HEK293 (cell line): ENCODE data around the gene AFF1.

Experiments used
- CTCF ChIA-PET: fragments of 350-600 bp; formaldehyde crosslinking; extraction: SDS; loops from one replicate; lab custom pipeline; 2021; ENCODE audit warnings: antibody characterized with exemption; lab: Yijun Ruan, JAX
- POLR2A ChIA-PET: fragments of 300-600 bp; formaldehyde crosslinking; extraction: SDS; loops from one replicate; lab custom pipeline; 2020; ENCODE audit warnings: antibody characterized with exemption, inconsistent platforms; lab: Yijun Ruan, JAX
- H3K27ac ChIP-seq: fragments of 200-500 bp; sonication (Bioruptor generic); 2 replicates; pipeline ENCODE4 v1.5.1; 2014; ENCODE audit warnings: low read depth, low read length, control low read depth, inconsistent platforms; ENCODE audit errors: extremely low read depth
- H3K36me3 ChIP-seq, 2 experiments: fragments of 200-500 bp in 1 of 2; sonication (Bioruptor generic) in 1 of 2; 1 replicate in 1 of 2; 2 replicates in 1 of 2; pipeline ENCODE4 v1.5.1; 2014 to 2017; ENCODE audit warnings: inconsistent platforms in 2 of 2, low read length in 2 of 2; ENCODE audit not compliant: control insufficient read depth in 2 of 2, insufficient read depth in 1 of 2
- H3K4me1 ChIP-seq: fragments of 200-500 bp; sonication (Bioruptor generic); 2 replicates; pipeline ENCODE4 v1.5.1; 2014; ENCODE audit warnings: mild to moderate bottlenecking, low read length, inconsistent platforms; ENCODE audit not compliant: control insufficient read depth, insufficient read depth
- H3K4me3 ChIP-seq: 2 replicates; pipeline ENCODE4 v1.5.1; 2011; ENCODE audit warnings: low read depth, mild to moderate bottlenecking, control low read depth, low read length, moderate library complexity
- H3K9me3 ChIP-seq: fragments of 200-500 bp; sonication (Bioruptor generic); 2 replicates; pipeline ENCODE4 v1.5.1; 2014; ENCODE audit warnings: low read depth, low read length, inconsistent platforms; ENCODE audit not compliant: control insufficient read depth, insufficient read depth
- BCL11A ChIP-seq: fragments of 450-650 bp; formaldehyde crosslinking; IDR thresholded peaks from 2 replicates; pipeline ENCODE4 v1.5.1; 2016; ENCODE audit warnings: low read depth, missing biosample characterization, missing genetic modification characterization
- EGR2 ChIP-seq: fragments of 450-650 bp; formaldehyde crosslinking; IDR thresholded peaks from 2 replicates; pipeline ENCODE4 v1.5.1; 2016; ENCODE audit warnings: low read depth, missing biosample characterization, missing genetic modification characterization
- GLI4 ChIP-seq: fragments of 450-650 bp; formaldehyde crosslinking; IDR thresholded peaks from 2 replicates; pipeline ENCODE4 v1.5.1; 2016; ENCODE audit warnings: missing biosample characterization, missing genetic modification characterization
- KLF10 ChIP-seq: fragments of 450-650 bp; IDR thresholded peaks from 2 replicates; pipeline ENCODE4 v1.5.1; 2018; ENCODE audit warnings: missing biosample characterization, mild to moderate bottlenecking, missing genetic modification characterization
- PRDM10 ChIP-seq: fragments of 450-650 bp; formaldehyde crosslinking; IDR thresholded peaks from 2 replicates; pipeline ENCODE4 v1.5.1; 2016; ENCODE audit warnings: missing biosample characterization, missing genetic modification characterization
- RBAK ChIP-seq: fragments of 450-650 bp; formaldehyde crosslinking; IDR thresholded peaks from 2 replicates; pipeline ENCODE4 v1.5.1; 2016; ENCODE audit warnings: missing biosample characterization, missing genetic modification characterization
- REPIN1 ChIP-seq: fragments of 450-650 bp; formaldehyde crosslinking; IDR thresholded peaks from 2 replicates; pipeline ENCODE4 v1.5.1; 2017; ENCODE audit warnings: missing biosample characterization, missing genetic modification characterization, low read depth
- REST ChIP-seq: fragments of 450-650 bp; formaldehyde crosslinking; IDR thresholded peaks from 2 replicates; pipeline ENCODE4 v1.5.1; 2016; ENCODE audit warnings: missing biosample characterization, missing genetic modification characterization
- TCF7L2 ChIP-seq: IDR thresholded peaks from 2 replicates; pipeline ENCODE4 v1.6.1; 2011; ENCODE audit warnings: low read depth, mild to moderate bottlenecking, inconsistent platforms, low read length, moderate library complexity, borderline replicate concordance
- ZBTB17 ChIP-seq: fragments of 450-650 bp; formaldehyde crosslinking; IDR thresholded peaks from 2 replicates; pipeline ENCODE4 v1.5.1; 2016; ENCODE audit warnings: missing biosample characterization, missing genetic modification characterization
- ZEB2 ChIP-seq: fragments of 450-650 bp; formaldehyde crosslinking; IDR thresholded peaks from 2 replicates; pipeline ENCODE4 v1.5.1; 2016; ENCODE audit warnings: missing biosample characterization, missing genetic modification characterization
- ZFHX2 ChIP-seq: fragments of 450-650 bp; formaldehyde crosslinking; conservative IDR thresholded peaks from 2 replicates; pipeline ENCODE4 v1.5.1; 2016; ENCODE audit warnings: missing biosample characterization, missing genetic modification characterization
- ZNF18 ChIP-seq: fragments of 450-650 bp; formaldehyde crosslinking; IDR thresholded peaks from 2 replicates; pipeline ENCODE4 v1.5.1; 2016; ENCODE audit warnings: missing biosample characterization, missing genetic modification characterization
- ZNF23 ChIP-seq: fragments of 450-650 bp; formaldehyde crosslinking; IDR thresholded peaks from 2 replicates; pipeline ENCODE4 v1.5.1; 2016; ENCODE audit warnings: missing biosample characterization, missing genetic modification characterization, borderline replicate concordance
- ZNF248 ChIP-seq: fragments of 450-650 bp; formaldehyde crosslinking; IDR thresholded peaks from 2 replicates; pipeline ENCODE4 v1.5.1; 2017; ENCODE audit warnings: missing biosample characterization, missing genetic modification characterization
- ZNF26 ChIP-seq: fragments of 450-650 bp; formaldehyde crosslinking; IDR thresholded peaks from 2 replicates; pipeline ENCODE4 v1.5.1; 2016; ENCODE audit warnings: missing biosample characterization, missing genetic modification characterization
- ZNF501 ChIP-seq: fragments of 450-650 bp; formaldehyde crosslinking; IDR thresholded peaks from 2 replicates; pipeline ENCODE4 v1.5.1; 2016; ENCODE audit warnings: missing biosample characterization, missing genetic modification characterization
- ZNF529 ChIP-seq: fragments of 450-650 bp; formaldehyde crosslinking; IDR thresholded peaks from 2 replicates; pipeline ENCODE4 v1.5.1; 2017; ENCODE audit warnings: missing genetic modification characterization, missing biosample characterization; ENCODE audit not compliant: insufficient replicate concordance
- ZNF585B ChIP-seq: fragments of 450-650 bp; formaldehyde crosslinking; IDR thresholded peaks from 2 replicates; pipeline ENCODE4 v1.5.1; 2016; ENCODE audit warnings: missing biosample characterization, missing genetic modification characterization
- ZNF629 ChIP-seq: fragments of 450-650 bp; formaldehyde crosslinking; IDR thresholded peaks from 2 replicates; pipeline ENCODE4 v1.5.1; 2017; ENCODE audit warnings: missing biosample characterization, missing genetic modification characterization
- ZNF645 ChIP-seq: fragments of 450-650 bp; formaldehyde crosslinking; IDR thresholded peaks from 2 replicates; pipeline ENCODE4; 2016; ENCODE audit warnings: missing biosample characterization, missing genetic modification characterization
- ZNF670 ChIP-seq: fragments of 450-650 bp; formaldehyde crosslinking; IDR thresholded peaks from 2 replicates; pipeline ENCODE4 v1.5.1; 2016; ENCODE audit warnings: missing biosample characterization, missing genetic modification characterization, low read depth
- ZNF785 ChIP-seq: fragments of 450-650 bp; formaldehyde crosslinking; IDR thresholded peaks from 2 replicates; pipeline ENCODE4 v1.5.1; 2016; ENCODE audit warnings: missing biosample characterization, missing genetic modification characterization
- TF ChIP-seq, protein P1 (sequence below): fragments of 450-650 bp; formaldehyde crosslinking; IDR thresholded peaks from 2 replicates; pipeline ENCODE4 v1.5.1; 2016; ENCODE audit warnings: missing biosample characterization, missing genetic modification characterization

AFF1 gene

DNA sequence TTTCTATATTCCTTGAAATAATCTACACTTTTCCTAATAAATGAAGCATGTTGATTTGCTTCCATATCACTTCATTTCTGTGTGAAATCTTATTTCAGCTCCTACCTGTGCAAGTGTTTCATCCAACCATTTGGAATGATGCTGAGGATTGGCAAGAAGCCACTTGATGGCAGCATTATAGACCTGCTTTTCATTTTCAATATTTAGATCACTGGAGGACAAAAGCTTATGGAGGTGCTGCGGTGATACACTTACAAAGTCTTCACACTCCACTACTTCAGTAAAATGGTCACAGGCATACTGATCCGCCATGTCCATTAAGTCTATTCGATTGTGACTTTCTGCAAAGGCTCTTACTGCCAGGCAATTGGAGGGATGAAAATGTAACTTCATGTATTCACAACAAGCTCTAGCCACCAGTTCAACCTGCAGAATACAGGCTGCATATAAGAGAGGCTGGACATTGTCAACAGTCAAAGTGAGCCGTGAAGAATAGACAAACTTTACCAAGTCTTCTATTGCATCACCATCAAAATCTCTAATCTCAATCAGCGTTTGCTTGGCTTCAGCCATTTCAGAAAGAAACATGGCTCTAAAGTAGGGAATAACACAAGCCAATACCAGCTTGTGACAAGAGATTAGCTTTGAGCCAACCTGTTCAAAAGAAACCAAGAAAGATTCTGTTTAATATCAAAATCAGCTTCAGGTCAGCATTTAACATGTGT lies 250.5 kb downstream of the AFF1 start (continued):
- no peak for TF ChIP-seq REST (tag by site-specific recombination)
- TF ChIP-seq ZNF248 (tag by site-specific recombination), result no peak
- no peak for TF ChIP-seq ZNF670 (tag by site-specific recombination)
- no peak for TF ChIP-seq ZNF585B (tag by site-specific recombination)

DNA sequence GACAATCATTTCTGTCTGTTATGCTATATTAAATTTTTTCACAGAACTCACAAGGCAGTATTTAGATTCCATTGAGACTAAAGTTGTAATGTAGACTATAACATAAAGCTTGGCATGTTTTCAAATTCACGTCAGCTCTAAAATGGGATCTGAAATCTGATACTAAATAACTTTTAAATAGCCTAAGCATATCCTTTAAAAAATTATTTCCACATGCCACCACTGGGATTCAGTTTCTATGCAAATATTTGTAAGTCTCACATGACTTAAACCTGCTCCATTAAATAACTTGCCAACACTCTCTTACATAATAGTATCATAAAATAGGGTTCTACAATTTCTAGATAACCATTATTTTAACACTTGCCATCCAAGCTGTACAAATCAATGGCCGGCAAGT lies 253.2 kb downstream of the AFF1 start:
- Histone ChIP-seq H3K4me3 (no peak overlapping the region), H3K36me3 (no peaks in the 10 kb centered on the region), H3K27ac (no peak overlapping the region), H3K4me1 (no peaks in the 10 kb centered on the region), H3K9me3 (no peaks in the 10 kb centered on the region)
- ChIA-PET CTCF (no interaction called here), POLR2A (no interaction called here)
- TF ChIP-seq ZFHX2 (tag by site-specific recombination) (no peak), ZNF645 (no peak), ZEB2 (tag by site-specific recombination) (peak; percentile 70), PRDM10 (tag by site-specific recombination) (0 out of 2 replicates have a peak, but pooled peaks have one; percentile 29), RBAK (tag by site-specific recombination) (no peak), ZNF23 (no peak), ZNF785 (tag by site-specific recombination) (no peak), ZNF26 (no peak), ZBTB17 (tag by site-specific recombination) (0 out of 2 replicates have a peak, but pooled peaks have one; percentile 15), EGR2 (tag by site-specific recombination) (no peak), ZNF629 (peak; percentile 69), TCF7L2 (no peak), GLI4 (tag by site-specific recombination) (no peak), BCL11A (tag by site-specific recombination) (peak; percentile 30; the same call in 1 of the 2 replicates), ZNF529 (tag by site-specific recombination) (no peak), REPIN1 (tag by site-specific recombination) (0 out of 2 replicates have a peak, but pooled peaks have one; percentile 50), ZNF18 (no peak), ZNF501 (tag by site-specific recombination) (no peak), KLF10 (peak; percentile 59; the same call in 1 of the 2 replicates)
- TF ChIP-seq, protein P1, sequence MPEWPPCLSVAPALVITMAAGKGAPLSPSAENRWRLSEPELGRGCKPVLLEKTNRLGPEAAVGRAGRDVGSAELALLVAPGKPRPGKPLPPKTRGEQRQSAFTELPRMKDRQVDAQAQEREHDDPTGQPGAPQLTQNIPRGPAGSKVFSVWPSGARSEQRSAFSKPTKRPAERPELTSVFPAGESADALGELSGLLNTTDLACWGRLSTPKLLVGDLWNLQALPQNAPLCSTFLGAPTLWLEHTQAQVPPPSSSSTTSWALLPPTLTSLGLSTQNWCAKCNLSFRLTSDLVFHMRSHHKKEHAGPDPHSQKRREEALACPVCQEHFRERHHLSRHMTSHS (tag by site-specific recombination), result no peak
